A549 (cell line): Measurements from ENCODE around the gene STRBP. TPM values are rescaled to one million over a fixed set of nuclear protein-coding genes. Genes with fewer than 3 reads are reported as not detected.

ENCODE experiments used
- ATAC-seq, 2 experiments: fragments of 200-7000 bp in 1 of 2; fragments of >200 bp in 1 of 2; cut with Nextera tagmentation in 1 of 2; cut with Tn5 transposase in 1 of 2; 3 replicates each; pipeline versions ENCODE4 v1.8.0 to v1.9.1; 2018 to 2020; ENCODE audit warnings: mild to moderate bottlenecking in 1 of 2, moderate library complexity in 1 of 2
- CTCF ChIA-PET: fragments of 300-600 bp; sonication (Branson Sonifier 250); formaldehyde crosslinking; extraction: SDS; loops from one replicate; lab custom pipeline; 2021; ENCODE audit warnings: antibody characterized with exemption, inconsistent platforms; lab: Yijun Ruan, JAX
- POLR2A ChIA-PET: fragments of 350-600 bp; formaldehyde crosslinking; extraction: SDS; loops from one replicate; lab custom pipeline; 2021; ENCODE audit warnings: antibody characterized with exemption, inconsistent platforms; lab: Yijun Ruan, JAX
- DNase-seq, 2 experiments: peaks; one replicate each; pipeline versions ENCODE4 v3.0.0 to v3.0.0-alpha.2; 2011 to 2016; ENCODE audit warnings: low read depth in 1 of 2, low spot score in 1 of 2
- FAIRE-seq: peaks from 2 replicates; lab custom pipeline; 2011; peaks lifted over from hg19 to GRCh38; lab: Jason Lieb, UNC
- H3K27ac ChIP-seq, 2 experiments: fragments of >200 bp; sonication (Bioruptor Twin); formaldehyde crosslinking; 3 replicates each; pipeline ENCODE4 v1.5.1; 2016 to 2017
- H3K4me1 ChIP-seq: fragments of >200 bp; sonication (Bioruptor Twin); formaldehyde crosslinking; 3 replicates; pipeline ENCODE4 v1.6.1; 2016
- H3K4me2 ChIP-seq: fragments of >200 bp; sonication (Bioruptor Twin); formaldehyde crosslinking; 3 replicates; pipeline ENCODE4 v1.6.1; 2016
- H3K4me3 ChIP-seq: fragments of >200 bp; sonication (Bioruptor Twin); formaldehyde crosslinking; 3 replicates; pipeline ENCODE4 v1.5.1; 2016
- H3K9me3 ChIP-seq: fragments of >200 bp; sonication (Bioruptor Twin); formaldehyde crosslinking; 3 replicates; pipeline ENCODE4 v1.6.1; 2016
- BHLHE40 ChIP-seq: IDR thresholded peaks from 2 replicates; pipeline ENCODE4 v1.6.1; 2012; ENCODE audit warnings: low read depth, low read length, inconsistent platforms
- EHF ChIP-seq: fragments of 250-450 bp; sonication (Bioruptor Pico); IDR thresholded peaks from 2 replicates; pipeline ENCODE4 v1.5.0; 2020; ENCODE audit warnings: mild to moderate bottlenecking
- FOSB ChIP-seq: fragments of 250-450 bp; sonication (Bioruptor Pico); IDR thresholded peaks from 2 replicates; pipeline ENCODE4 v1.5.0; 2020; ENCODE audit warnings: mild to moderate bottlenecking, moderate library complexity
- FOXS1 ChIP-seq: fragments of 250-450 bp; sonication (Bioruptor Pico); IDR thresholded peaks from 2 replicates; pipeline ENCODE4 v1.5.0; 2020; ENCODE audit warnings: mild to moderate bottlenecking, moderate library complexity
- HOXA7 ChIP-seq: fragments of 250-450 bp; sonication (Bioruptor Pico); IDR thresholded peaks from 2 replicates; pipeline ENCODE4 v1.5.0; 2020; ENCODE audit warnings: mild to moderate bottlenecking, moderate library complexity
- JUN ChIP-seq, 2 experiments: fragments of >200 bp; sonication (Bioruptor Twin); formaldehyde crosslinking; IDR thresholded peaks; 2 replicates in 1 of 2; 3 replicates in 1 of 2; pipeline ENCODE4 v1.6.1; 2016 to 2017
- JUNB ChIP-seq: fragments of >200 bp; sonication (Bioruptor Twin); formaldehyde crosslinking; IDR thresholded peaks from 2 replicates; pipeline ENCODE4 v1.6.1; 2016
- KDM1A ChIP-seq: fragments of 200-600 bp; sonication (generic); IDR thresholded peaks from 2 replicates; pipeline ENCODE4 v1.6.1; 2016; ENCODE audit warnings: low read depth, mild to moderate bottlenecking
- KDM5A ChIP-seq: fragments of 200-600 bp; sonication (generic); IDR thresholded peaks from 2 replicates; pipeline ENCODE4 v1.6.1; 2016; ENCODE audit warnings: antibody characterized with exemption, mild to moderate bottlenecking
- MAZ ChIP-seq: fragments of 150-350 bp; IDR thresholded peaks from 2 replicates; pipeline ENCODE4 v1.6.1; 2014; ENCODE audit warnings: antibody characterized with exemption, low read depth, low read length, borderline replicate concordance
- MYC ChIP-seq: IDR thresholded peaks from 2 replicates; pipeline ENCODE4 v1.6.1; 2012; ENCODE audit warnings: mild to moderate bottlenecking, inconsistent platforms, low read length, improper control_type of control experiment, borderline replicate concordance
- NPAS2 ChIP-seq: fragments of 250-450 bp; sonication (Bioruptor Pico); IDR thresholded peaks from 2 replicates; pipeline ENCODE4 v1.8.0; 2022; ENCODE audit warnings: mild to moderate bottlenecking, moderate library complexity, borderline replicate concordance
- POLR2A ChIP-seq: IDR thresholded peaks from 2 replicates; pipeline ENCODE4 v1.6.1; 2012; ENCODE audit warnings: mild to moderate bottlenecking, low read length
- RAD21 ChIP-seq, 2 experiments: fragments of >200 bp in 1 of 2; sonication (Bioruptor Twin) in 1 of 2; formaldehyde crosslinking in 1 of 2; IDR thresholded peaks in 1 of 2; conservative IDR thresholded peaks in 1 of 2; 2 replicates in 1 of 2; 3 replicates in 1 of 2; pipeline ENCODE4 v1.6.1; 2012 to 2018; ENCODE audit warnings: inconsistent platforms in 1 of 2
- RARB ChIP-seq: fragments of 250-450 bp; sonication (Bioruptor Pico); IDR thresholded peaks from 2 replicates; pipeline ENCODE4 v1.8.0; 2021; ENCODE audit warnings: mild to moderate bottlenecking, moderate library complexity
- RFX5 ChIP-seq: fragments of 450-650 bp; IDR thresholded peaks from 2 replicates; pipeline ENCODE4 v1.7.1; 2014; ENCODE audit warnings: antibody characterized with exemption, mild to moderate bottlenecking, moderate library complexity
- SMC3 ChIP-seq: fragments of >200 bp; sonication (Bioruptor Twin); formaldehyde crosslinking; IDR thresholded peaks from 3 replicates; pipeline ENCODE4 v1.6.1; 2018; ENCODE audit warnings: inconsistent platforms
- SREBF2 ChIP-seq: fragments of 450-650 bp; IDR thresholded peaks from 2 replicates; pipeline ENCODE4 v1.6.1; 2014; ENCODE audit warnings: mild to moderate bottlenecking, moderate library complexity
- TFCP2L1 ChIP-seq: fragments of 250-450 bp; sonication (Bioruptor Pico); IDR thresholded peaks from 2 replicates; pipeline ENCODE4 v1.5.0; 2021; ENCODE audit warnings: mild to moderate bottlenecking
- ZC3H11A ChIP-seq: fragments of 450-650 bp; IDR thresholded peaks from 2 replicates; pipeline ENCODE4 v1.6.1; 2014; ENCODE audit warnings: antibody characterized with exemption, mild to moderate bottlenecking
- ZNF302 ChIP-seq: fragments of 250-450 bp; sonication (Bioruptor Pico); IDR thresholded peaks from 2 replicates; pipeline ENCODE4 v1.9.0; 2021; ENCODE audit warnings: inconsistent platforms, mild to moderate bottlenecking, moderate library complexity
- WGBS: methylation state at CpG from one replicate; pipeline ENCODE4 v1.1.6; 2017; ENCODE audit errors: missing lambda C conversion rate; 5-methylcytosine and 5-hydroxymethylcytosine counted together
- polyA plus RNA-seq, 4 experiments: library from polyadenylated mRNA; depleted of rRNA in 3 of 4; stranded (reverse); fragments of >200 nt; fragmentation: RNase III in 1 of 4; extraction: RNeasy Plus Mini Kit Qiagen cat#74134 plus additional on column Dnase treatment in 1 of 4; gene quantifications; 2 replicates in 3 of 4; 3 replicates in 1 of 4; pipeline ENCODE4 v1.2.3, GENCODE V29; 2011 to 2017
- TF ChIP-seq, protein P1 (sequence below): IDR thresholded peaks from 2 replicates; pipeline ENCODE4 v1.6.1; 2012
- TF ChIP-seq, protein P2 (sequence below): fragments of 450-650 bp; IDR thresholded peaks from 2 replicates; pipeline ENCODE4 v1.6.1; 2014; ENCODE audit warnings: antibody characterized with exemption
- TF ChIP-seq, protein P3 (sequence below): fragments of 250-450 bp; sonication (Bioruptor Pico); IDR thresholded peaks from 2 replicates; pipeline ENCODE4 v1.5.0; 2021; ENCODE audit warnings: mild to moderate bottlenecking, moderate library complexity, borderline replicate concordance
- TF ChIP-seq, protein P4 (sequence below): fragments of >200 bp; sonication (Bioruptor Twin); formaldehyde crosslinking; IDR thresholded peaks from 3 replicates; pipeline ENCODE4 v1.6.1; 2016
- TF ChIP-seq, protein P5 (sequence below): fragments of >200 bp; sonication (Bioruptor Twin); formaldehyde crosslinking; IDR thresholded peaks from 2 replicates; pipeline ENCODE4 v1.6.1; 2016

STRBP gene
- polyA plus RNA-seq, 2 of the 4 experiments (the other 2 are of a cell fraction) = 20.4 to 34.0 TPM

DNA sequence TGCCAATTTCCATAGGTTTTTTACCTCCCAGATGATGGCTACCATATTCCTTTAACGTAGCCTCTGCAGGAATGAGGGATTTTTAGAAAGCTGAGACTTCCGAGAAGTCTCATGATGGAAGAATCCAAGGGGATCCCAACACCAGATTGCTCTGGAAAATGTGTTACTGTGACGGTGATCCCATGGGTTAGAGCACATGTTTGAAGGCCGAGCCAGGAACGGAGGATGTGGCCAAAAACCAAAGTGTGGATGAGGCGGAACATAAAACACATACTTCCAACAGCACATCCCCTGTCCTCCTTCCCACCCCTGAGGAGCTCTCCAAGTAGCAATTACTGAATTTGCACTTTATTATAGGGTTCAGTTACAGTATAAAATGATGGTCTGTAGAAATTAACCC is 152.3 kb downstream of the STRBP start (continued):
- no peak for TF ChIP-seq SMC3

DNA sequence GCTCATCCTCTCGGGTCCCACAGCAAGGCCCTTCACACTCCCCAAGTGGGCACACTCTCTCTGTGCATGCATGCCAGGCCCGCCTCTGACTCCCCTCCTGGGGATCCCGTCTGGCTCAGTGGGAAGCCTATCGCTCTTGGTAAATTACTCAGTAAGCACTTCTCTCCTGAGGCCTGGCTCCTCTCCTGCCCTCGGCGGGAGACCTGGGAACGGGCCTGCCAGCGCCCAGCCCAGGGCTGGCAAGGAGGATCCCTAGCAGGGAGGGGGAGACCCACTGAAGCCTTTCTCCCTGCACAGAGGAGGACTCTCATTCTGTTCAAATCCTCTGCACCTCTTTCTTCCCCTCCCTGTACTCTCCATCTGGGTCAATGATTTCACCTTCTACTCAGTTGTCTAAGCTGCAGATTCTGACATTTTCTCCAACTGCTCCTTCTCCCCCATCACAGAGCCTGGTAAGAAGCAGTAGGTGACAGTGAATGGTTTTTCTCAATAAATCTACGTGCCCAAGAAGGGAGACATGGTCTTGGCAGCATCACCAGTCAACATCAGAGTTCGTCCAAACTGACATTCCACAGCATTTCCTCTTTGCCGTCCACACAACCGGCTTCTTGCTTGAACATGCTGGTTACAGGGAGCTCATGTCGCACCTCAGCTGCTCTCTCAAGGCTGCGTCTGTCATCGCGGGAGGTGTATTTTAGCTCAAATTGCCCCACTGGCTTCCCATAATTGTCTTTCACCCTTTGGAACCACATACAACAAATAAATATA is 153.1 kb downstream of the STRBP start:
- POLR2A ChIA-PET = no interaction called here
- no peak for FAIRE-seq

DNA sequence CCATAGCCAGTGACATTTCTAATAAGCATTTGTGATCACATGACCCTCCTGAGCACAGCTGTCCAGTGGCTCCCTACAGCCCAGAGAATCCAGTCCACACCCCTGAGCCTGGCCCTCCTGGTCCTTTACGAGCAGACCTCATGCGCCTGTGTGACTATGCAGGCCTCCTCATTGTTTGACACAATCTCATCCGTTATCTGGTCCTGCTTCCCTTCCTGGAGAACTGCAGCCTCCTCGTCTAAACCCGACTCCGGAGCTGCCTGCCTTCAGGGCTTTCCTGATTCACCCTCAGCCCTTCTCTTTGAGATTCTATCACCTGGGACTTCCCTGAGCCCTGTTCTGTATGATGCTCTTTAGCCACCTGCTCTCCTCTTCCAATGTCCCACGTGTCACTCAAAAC is 155.2 kb downstream of the STRBP start:
- no peak for ATAC-seq
- POLR2A ChIA-PET = no interaction called here
- TF ChIP-seq MAZ (no peak), EHF (no peak), SMC3 (no peak), ZC3H11A (no peak), BHLHE40 (no peak), HOXA7 (CRISPR knock-in tag) (no peak), RAD21 (conservative IDR thresholded peaks at IDR 0.05 in 1 of 2, IDR thresholded peaks at IDR 0.05 in 1 of 2) (no peak), KDM5A (no peak), KDM1A (no peak)
- TF ChIP-seq, protein P1, sequence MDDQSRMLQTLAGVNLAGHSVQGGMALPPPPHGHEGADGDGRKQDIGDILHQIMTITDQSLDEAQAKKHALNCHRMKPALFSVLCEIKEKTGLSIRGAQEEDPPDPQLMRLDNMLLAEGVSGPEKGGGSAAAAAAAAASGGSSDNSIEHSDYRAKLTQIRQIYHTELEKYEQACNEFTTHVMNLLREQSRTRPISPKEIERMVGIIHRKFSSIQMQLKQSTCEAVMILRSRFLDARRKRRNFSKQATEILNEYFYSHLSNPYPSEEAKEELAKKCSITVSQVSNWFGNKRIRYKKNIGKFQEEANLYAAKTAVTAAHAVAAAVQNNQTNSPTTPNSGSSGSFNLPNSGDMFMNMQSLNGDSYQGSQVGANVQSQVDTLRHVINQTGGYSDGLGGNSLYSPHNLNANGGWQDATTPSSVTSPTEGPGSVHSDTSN = no peak
- no peak overlapping the region for H3K4me2 ChIP-seq
- no peak for FAIRE-seq
- no peak overlapping the region for H3K27ac ChIP-seq
- H3K9me3 ChIP-seq = no peaks in the 10 kb centered on the region
- no peaks in the 10 kb centered on the region for H3K4me1 ChIP-seq
- no peak for DNase-seq
- CTCF ChIA-PET = interaction anchor here (1.4 kb wide), 1 partner anchor 10 kb away, joined by 3 read pairs; no protein-coding TSS in a partner anchor
- no peak overlapping the region for H3K4me3 ChIP-seq
- 91% methylated on average over 7 of the region's 7 CpGs for WGBS

More for the DNA sequence above, 153.1 kb downstream of the STRBP start:
- CTCF ChIA-PET = interaction anchor here (0.8 kb wide), 1 partner anchor 233 kb away, joined by 3 read pairs; no protein-coding TSS in a partner anchor
- H3K27ac ChIP-seq = no peak overlapping the region
- no peaks in the 10 kb centered on the region for H3K9me3 ChIP-seq
- H3K4me3 ChIP-seq = no peak overlapping the region
- no peak for ATAC-seq
- no peak for DNase-seq
- H3K4me2 ChIP-seq = no peak overlapping the region
- H3K4me1 ChIP-seq = no peaks in the 10 kb centered on the region
- 96% methylated on average over 16 of the region's 16 CpGs for WGBS
- TF ChIP-seq EHF = no peak
- no peak for TF ChIP-seq JUN (IDR thresholded peaks at IDR 0.05)
- no peak for TF ChIP-seq TFCP2L1 (CRISPR knock-in tag)
- no peak for TF ChIP-seq ZNF302
- TF ChIP-seq SMC3 = no peak
- TF ChIP-seq JUNB = no peak
- TF ChIP-seq NPAS2 (CRISPR knock-in tag) = no peak
- TF ChIP-seq POLR2A = no peak
- no peak for TF ChIP-seq RFX5
- TF ChIP-seq, protein P2, sequence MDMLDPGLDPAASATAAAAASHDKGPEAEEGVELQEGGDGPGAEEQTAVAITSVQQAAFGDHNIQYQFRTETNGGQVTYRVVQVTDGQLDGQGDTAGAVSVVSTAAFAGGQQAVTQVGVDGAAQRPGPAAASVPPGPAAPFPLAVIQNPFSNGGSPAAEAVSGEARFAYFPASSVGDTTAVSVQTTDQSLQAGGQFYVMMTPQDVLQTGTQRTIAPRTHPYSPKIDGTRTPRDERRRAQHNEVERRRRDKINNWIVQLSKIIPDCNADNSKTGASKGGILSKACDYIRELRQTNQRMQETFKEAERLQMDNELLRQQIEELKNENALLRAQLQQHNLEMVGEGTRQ = no peak
- TF ChIP-seq FOSB (CRISPR knock-in tag) = no peak
- TF ChIP-seq, protein P3, sequence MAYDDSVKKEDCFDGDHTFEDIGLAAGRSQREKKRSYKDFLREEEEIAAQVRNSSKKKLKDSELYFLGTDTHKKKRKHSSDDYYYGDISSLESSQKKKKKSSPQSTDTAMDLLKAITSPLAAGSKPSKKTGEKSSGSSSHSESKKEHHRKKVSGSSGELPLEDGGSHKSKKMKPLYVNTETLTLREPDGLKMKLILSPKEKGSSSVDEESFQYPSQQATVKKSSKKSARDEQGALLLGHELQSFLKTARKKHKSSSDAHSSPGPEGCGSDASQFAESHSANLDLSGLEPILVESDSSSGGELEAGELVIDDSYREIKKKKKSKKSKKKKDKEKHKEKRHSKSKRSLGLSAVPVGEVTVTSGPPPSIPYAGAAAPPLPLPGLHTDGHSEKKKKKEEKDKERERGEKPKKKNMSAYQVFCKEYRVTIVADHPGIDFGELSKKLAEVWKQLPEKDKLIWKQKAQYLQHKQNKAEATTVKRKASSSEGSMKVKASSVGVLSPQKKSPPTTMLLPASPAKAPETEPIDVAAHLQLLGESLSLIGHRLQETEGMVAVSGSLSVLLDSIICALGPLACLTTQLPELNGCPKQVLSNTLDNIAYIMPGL (CRISPR knock-in tag) = no peak
- no peak for TF ChIP-seq MYC
- TF ChIP-seq, protein P4, sequence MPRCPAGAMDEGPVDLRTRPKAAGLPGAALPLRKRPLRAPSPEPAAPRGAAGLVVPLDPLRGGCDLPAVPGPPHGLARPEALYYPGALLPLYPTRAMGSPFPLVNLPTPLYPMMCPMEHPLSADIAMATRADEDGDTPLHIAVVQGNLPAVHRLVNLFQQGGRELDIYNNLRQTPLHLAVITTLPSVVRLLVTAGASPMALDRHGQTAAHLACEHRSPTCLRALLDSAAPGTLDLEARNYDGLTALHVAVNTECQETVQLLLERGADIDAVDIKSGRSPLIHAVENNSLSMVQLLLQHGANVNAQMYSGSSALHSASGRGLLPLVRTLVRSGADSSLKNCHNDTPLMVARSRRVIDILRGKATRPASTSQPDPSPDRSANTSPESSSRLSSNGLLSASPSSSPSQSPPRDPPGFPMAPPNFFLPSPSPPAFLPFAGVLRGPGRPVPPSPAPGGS = no peak
- no peak for TF ChIP-seq RARB (CRISPR knock-in tag)
- TF ChIP-seq BHLHE40 = no peak
- TF ChIP-seq SREBF2 = no peak
- TF ChIP-seq, protein P5, sequence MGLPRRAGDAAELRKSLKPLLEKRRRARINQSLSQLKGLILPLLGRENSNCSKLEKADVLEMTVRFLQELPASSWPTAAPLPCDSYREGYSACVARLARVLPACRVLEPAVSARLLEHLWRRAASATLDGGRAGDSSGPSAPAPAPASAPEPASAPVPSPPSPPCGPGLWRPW = no peak
- TF ChIP-seq FOXS1 = no peak
